SK-N-DZ (cell line): ENCODE measurements around the gene JPT1.

Experiments used
- small RNA-seq, 2 experiments: library from RNA; depleted of rRNA; stranded (forward); fragments of <200 nt; gene quantifications; one replicate each; pipeline ENCODE3, GENCODE V24; 2014

Gene JPT1

Small RNA genes within 50 kb of the gene (small RNA-seq; reads per million reads assigned to genes)
- gene RF00019, result 0 reads per million in 2 experiments
